GM12891 (cell line): Measurements from ENCODE around the gene VMP1.
"Not testable (repeated sequence)": the region's sequence is repeated elsewhere in the genome, so short reads cannot be mapped to it uniquely, and the experiment has no call there.

ENCODE experiments used
- DNase-seq: peaks from one replicate; pipeline ENCODE4 v3.0.0; 2011; ENCODE audit warnings: low spot score; ENCODE audit not compliant: insufficient read length
- FAIRE-seq: peaks from 2 replicates; lab custom pipeline; 2011; peaks lifted over from hg19 to GRCh38; lab: Jason Lieb, UNC
- PAX5 ChIP-seq: IDR thresholded peaks from 2 replicates; pipeline ENCODE4 v1.6.1; 2011; ENCODE audit warnings: low read length, moderate library complexity, mild to moderate bottlenecking; ENCODE audit not compliant: insufficient read depth, severe bottlenecking
- POLR2A ChIP-seq: IDR thresholded peaks from 2 replicates; pipeline ENCODE4 v1.6.1; 2011; ENCODE audit warnings: low read depth, low read length, control low read depth
- POLR2AphosphoS5 ChIP-seq: IDR thresholded peaks from 2 replicates; pipeline ENCODE4 v1.6.1; 2011; ENCODE audit warnings: low read depth, low read length, control low read depth
- POU2F2 ChIP-seq: IDR thresholded peaks from 2 replicates; pipeline ENCODE4 v1.6.1; 2011; ENCODE audit warnings: low read depth, mild to moderate bottlenecking, control low read depth, low read length, moderate library complexity
- SPI1 ChIP-seq: IDR thresholded peaks from 2 replicates; pipeline ENCODE4 v1.6.1; 2011; ENCODE audit warnings: low read depth, low read length, control low read depth
- TAF1 ChIP-seq: IDR thresholded peaks from 2 replicates; pipeline ENCODE4 v1.6.1; 2011; ENCODE audit warnings: low read depth, low read length, control low read depth

Gene VMP1

GRCh38 chr17:59757881-59758385 lies 50.5 kb downstream of the VMP1 start:
- FAIRE-seq (no peak), DNase-seq (no peak)

GRCh38 chr17:59758998-59759651 lies 51.7 kb downstream of the VMP1 start:
- not testable (repeated sequence) for FAIRE-seq, DNase-seq

More at GRCh38 chr17:59757881-59758385, 50.5 kb downstream of the VMP1 start:
- TF ChIP-seq POLR2AphosphoS5: no peak
- TF ChIP-seq POU2F2: no peak
- no peak for TF ChIP-seq POLR2A
- no peak for TF ChIP-seq PAX5
- no peak for TF ChIP-seq TAF1
- TF ChIP-seq SPI1: no peak

GRCh38 chr17:59760160-59760559 lies 52.7 kb downstream of the VMP1 start:
- FAIRE-seq: no peak
- no peak for DNase-seq
- no peak for TF ChIP-seq POLR2AphosphoS5
- TF ChIP-seq SPI1: no peak
- TF ChIP-seq POU2F2: no peak
- no peak for TF ChIP-seq POLR2A
- TF ChIP-seq TAF1: no peak
- TF ChIP-seq PAX5: no peak

GRCh38 chr17:59761385-59762048 lies 54.1 kb downstream of the VMP1 start:
- no peak for TF ChIP-seq POU2F2
- peak; percentile 76 for TF ChIP-seq PAX5
- DNase-seq (no peak), FAIRE-seq (no peak)

GRCh38 chr17:59762049-59762823 lies 54.8 kb downstream of the VMP1 start:
- FAIRE-seq (no peak), DNase-seq (no peak)
- TF ChIP-seq POU2F2: no peak
- no peak for TF ChIP-seq POLR2A
- no peak for TF ChIP-seq POLR2AphosphoS5
- no peak for TF ChIP-seq PAX5

- TF ChIP-seq POLR2A (no peak), TAF1 (no peak), POU2F2 (no peak), PAX5 (no peak), SPI1 (no peak), POLR2AphosphoS5 (no peak)
- FAIRE-seq (no peak), DNase-seq (no peak)
These were observed 55.4 kb downstream of the VMP1 start for GRCh38 chr17:59762824-59763374.

- TF ChIP-seq SPI1: no peak
- TF ChIP-seq POU2F2: no peak
- TF ChIP-seq TAF1: no peak
- TF ChIP-seq POLR2A: no peak
- TF ChIP-seq PAX5: no peak
- no peak for TF ChIP-seq POLR2AphosphoS5
- no peak for FAIRE-seq
- DNase-seq: no peak
These were observed 56.4 kb downstream of the VMP1 start for GRCh38 chr17:59763861-59764260.

- TF ChIP-seq POLR2A (no peak), SPI1 (no peak), POU2F2 (no peak), TAF1 (no peak), POLR2AphosphoS5 (no peak), PAX5 (no peak)
- no peak for FAIRE-seq
- DNase-seq: no peak
These were observed 56.9 kb downstream of the VMP1 start for GRCh38 chr17:59764292-59764741.

GRCh38 chr17:59765038-59765437 lies 57.6 kb downstream of the VMP1 start:
- FAIRE-seq: no peak
- TF ChIP-seq POU2F2 (no peak), SPI1 (no peak), POLR2AphosphoS5 (no peak), TAF1 (no peak), POLR2A (no peak), PAX5 (no peak)
- no peak for DNase-seq

- TF ChIP-seq POLR2A (no peak), POLR2AphosphoS5 (no peak), PAX5 (no peak), POU2F2 (no peak), TAF1 (no peak), SPI1 (no peak)
- FAIRE-seq (no peak), DNase-seq (no peak)
These were observed 59.0 kb downstream of the VMP1 start for GRCh38 chr17:59766491-59766890.
